GM18507 (cell line): ENCODE results near the gene CD5L.

Experiments used
- DNase-seq: peaks from one replicate; pipeline ENCODE4 v3.0.0; 2011; ENCODE audit warnings: low read depth; ENCODE audit not compliant: insufficient read length; ENCODE audit errors: extremely low spot score
- FAIRE-seq: peaks from 2 replicates; lab custom pipeline; 2011; peaks lifted over from hg19 to GRCh38; lab: Jason Lieb, UNC

Gene CD5L

GRCh38 chr1:157819896-157820295 lies 21.7 kb downstream of the CD5L start, which contains the start of gene FCRL1:
TSS of gene FCRL1 (minus strand) at chr1:157820120. CDS start at chr1:157820037, 83 bp downstream.
- FAIRE-seq (no peak), DNase-seq (no peak)

GRCh38 chr1:157819215-157819614 lies 22.4 kb downstream of the CD5L start:
- DNase-seq (no peak), FAIRE-seq (no peak)

GRCh38 chr1:157813269-157813668 lies 28.3 kb downstream of the CD5L start:
- no peak for FAIRE-seq
- no peak for DNase-seq

GRCh38 chr1:157806431-157807149 lies 35.0 kb downstream of the CD5L start:
- FAIRE-seq, result peak; percentile 96

GRCh38 chr1:157803851-157804250 lies 37.8 kb downstream of the CD5L start:
- no peak for DNase-seq
- no peak for FAIRE-seq

More at GRCh38 chr1:157806431-157807149, 35.0 kb downstream of the CD5L start:
- peak; percentile 33 for DNase-seq

- FAIRE-seq, result no peak
- no peak for DNase-seq
These were observed 41.6 kb downstream of the CD5L start for GRCh38 chr1:157799996-157800395.

- DNase-seq (no peak), FAIRE-seq (no peak)
These were observed 43.4 kb downstream of the CD5L start for GRCh38 chr1:157798211-157798610.

GRCh38 chr1:157785248-157785647 lies 56.4 kb downstream of the CD5L start:
- DNase-seq (no peak), FAIRE-seq (no peak)

- no peak for DNase-seq
- FAIRE-seq, result no peak
These were observed 56.8 kb downstream of the CD5L start for GRCh38 chr1:157784801-157785200.

GRCh38 chr1:157782931-157783330 lies 58.7 kb downstream of the CD5L start:
- DNase-seq, result no peak
- no peak for FAIRE-seq

GRCh38 chr1:157781048-157781447 lies 60.6 kb downstream of the CD5L start:
- DNase-seq, result no peak
- peak; percentile 89 for FAIRE-seq
